OCI-LY3 (cell line): ENCODE data around the gene PCNX2.
"Not testable (repeated sequence)": the region's sequence is repeated elsewhere in the genome, so short reads cannot be mapped to it uniquely, and the experiment has no call there.

Experiments used
- H2AFZ ChIP-seq: fragments of 200-600, 300-600 bp; shearing (Covaris generic); 2 replicates; pipeline ENCODE4 v1.6.0; 2014; ENCODE audit warnings: antibody characterized with exemption, low read depth, low read length
- H3K27ac ChIP-seq: fragments of 200-600, 300-600 bp; sonication (generic); 2 replicates; pipeline ENCODE4 v1.5.1; 2014; ENCODE audit warnings: mild to moderate bottlenecking, low read length, moderate library complexity, mixed read lengths
- H3K27me3 ChIP-seq: fragments of 200-600, 300-600 bp; sonication (generic); 2 replicates; pipeline ENCODE4 v1.6.1; 2014; ENCODE audit warnings: low read depth, low read length, mixed read lengths
- H3K36me3 ChIP-seq: fragments of 200-600, 300-600 bp; sonication (generic); replicated peaks from 2 replicates; pipeline ENCODE3; 2014; ENCODE audit warnings: low read depth, low read length, mixed read lengths
- H3K4me1 ChIP-seq: fragments of 300-600, 200-600 bp; sonication (generic); 2 replicates; pipeline ENCODE4 v1.6.1; 2014; ENCODE audit warnings: low read length, mixed read lengths
- H3K4me2 ChIP-seq: fragments of 200-600, 300-600 bp; sonication (generic); 2 replicates; pipeline ENCODE4 v1.6.1; 2014; ENCODE audit warnings: low read length, mixed read lengths
- H3K4me3 ChIP-seq: fragments of 300-600, 200-600 bp; sonication (generic); 2 replicates; pipeline ENCODE4 v1.5.1; 2014; ENCODE audit warnings: antibody characterized with exemption, mild to moderate bottlenecking, low read length, moderate library complexity
- H3K79me2 ChIP-seq: fragments of 300-600, 200-600 bp; shearing (Covaris generic); 2 replicates; pipeline ENCODE4 v1.6.1; 2014; ENCODE audit warnings: mild to moderate bottlenecking, low read length, mixed read lengths
- H3K9ac ChIP-seq: fragments of 300-600, 200-600 bp; shearing (Covaris generic); 2 replicates; pipeline ENCODE4 v1.6.0; 2014; ENCODE audit warnings: mild to moderate bottlenecking, low read length, moderate library complexity
- H3K9me3 ChIP-seq: fragments of 200-600, 300-600 bp; shearing (Covaris generic); 2 replicates; pipeline ENCODE4 v1.6.1; 2014; ENCODE audit warnings: low read length, mixed read lengths; ENCODE audit not compliant: insufficient read depth
- H4K20me1 ChIP-seq: fragments of 200-600, 300-600 bp; sonication (generic); 2 replicates; pipeline ENCODE4 v1.6.1; 2016; ENCODE audit warnings: low read length, mixed read lengths; ENCODE audit not compliant: insufficient read depth
- CTCF ChIP-seq: fragments of 200-600, 300-600 bp; sonication (generic); IDR thresholded peaks from 2 replicates; pipeline ENCODE4 v1.5.1; 2014; ENCODE audit warnings: antibody characterized with exemption, low read length, low read depth
- EZH2phosphoT487 ChIP-seq: fragments of 200-600 bp; shearing (Covaris generic); IDR thresholded peaks from 2 replicates; pipeline ENCODE4 v1.6.1; 2018; ENCODE audit warnings: antibody characterized with exemption, mixed run types, low read depth

The PCNX2 gene

GRCh38 chr1:233180641-233181364, 114.7 kb downstream of the PCNX2 start:
- H3K27ac ChIP-seq: peak overlapping the region; percentile 51; the same call in 1 of the 2 replicates
- no peaks in the 10 kb centered on the region for H4K20me1 ChIP-seq
- peaks cover 29% of the 10 kb centered on the region for H3K36me3 ChIP-seq
- TF ChIP-seq CTCF (no peak), EZH2phosphoT487 (no peak)
- no peaks in the 10 kb centered on the region for H3K79me2 ChIP-seq
- no peak overlapping the region for H3K4me2 ChIP-seq
- H3K9ac ChIP-seq: no peak overlapping the region
- no peak overlapping the region for H2AFZ ChIP-seq
- H3K9me3 ChIP-seq: no peaks in the 10 kb centered on the region
- no peak overlapping the region for H3K4me3 ChIP-seq
- no peaks in the 10 kb centered on the region for H3K27me3 ChIP-seq
- peaks cover 15% of the 10 kb centered on the region for H3K4me1 ChIP-seq

- H2AFZ ChIP-seq, H3K27me3 ChIP-seq, H4K20me1 ChIP-seq, H3K4me2 ChIP-seq, H3K4me3 ChIP-seq, H3K9me3 ChIP-seq, H3K79me2 ChIP-seq, H3K9ac ChIP-seq: not testable (repeated sequence)
- H3K27ac ChIP-seq: peak overlapping the region; percentile 51
- peaks cover 29% of the 10 kb centered on the region for H3K36me3 ChIP-seq
- H3K4me1 ChIP-seq: peaks cover 15% of the 10 kb centered on the region
Measured at GRCh38 chr1:233179638-233180037, 115.9 kb downstream of the PCNX2 start.

DNA sequence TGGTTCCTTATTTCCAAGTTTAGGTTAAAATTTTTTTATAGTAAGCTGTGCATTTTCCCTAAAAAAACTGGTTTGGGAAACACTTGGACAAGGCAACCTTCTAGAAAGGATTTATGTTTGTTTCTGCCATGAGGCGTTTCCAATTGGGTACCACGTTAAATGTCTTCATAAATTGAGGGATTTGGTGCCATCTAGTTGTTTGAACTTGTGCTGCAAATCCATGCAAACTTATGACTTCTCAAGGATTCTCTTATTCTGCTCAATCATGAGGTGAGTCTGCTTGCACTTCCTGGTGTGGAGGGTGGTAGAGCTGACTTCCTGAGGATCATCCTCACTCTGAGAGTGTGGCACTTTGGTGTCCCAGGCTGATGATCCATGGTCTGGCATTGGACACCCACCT, 123.3 kb downstream of the PCNX2 start:
- H3K9ac ChIP-seq: no peak overlapping the region
- H3K36me3 ChIP-seq: peaks cover 20% of the 10 kb centered on the region
- H3K4me1 ChIP-seq: no peaks in the 10 kb centered on the region
- peaks cover 5% of the 10 kb centered on the region; the same call in 1 of the 2 replicates for H3K9me3 ChIP-seq
- no peak overlapping the region for H3K27ac ChIP-seq
- H4K20me1 ChIP-seq: no peaks in the 10 kb centered on the region
- no peak overlapping the region for H3K4me3 ChIP-seq
- no peaks in the 10 kb centered on the region for H3K27me3 ChIP-seq
- H2AFZ ChIP-seq: no peak overlapping the region
- H3K79me2 ChIP-seq: no peaks in the 10 kb centered on the region
- peak; percentile 31; the same call in 1 of the 2 replicates for TF ChIP-seq CTCF
- TF ChIP-seq EZH2phosphoT487: no peak
- H3K4me2 ChIP-seq: no peak overlapping the region

- H3K4me1 ChIP-seq: no peaks in the 10 kb centered on the region
- H2AFZ ChIP-seq: no peak overlapping the region
- H3K27ac ChIP-seq: no peak overlapping the region
- peaks cover 5% of the 10 kb centered on the region; the same call in 1 of the 2 replicates for H3K9me3 ChIP-seq
- no peak overlapping the region for H3K4me3 ChIP-seq
- no peak for TF ChIP-seq EZH2phosphoT487
- no peaks in the 10 kb centered on the region for H3K79me2 ChIP-seq
- H3K4me2 ChIP-seq: no peak overlapping the region
- peaks cover 16% of the 10 kb centered on the region for H3K36me3 ChIP-seq
- no peaks in the 10 kb centered on the region for H3K27me3 ChIP-seq
- H3K9ac ChIP-seq: no peak overlapping the region
- H4K20me1 ChIP-seq: no peaks in the 10 kb centered on the region
Measured at GRCh38 chr1:233170741-233171140, 124.8 kb downstream of the PCNX2 start.

DNA sequence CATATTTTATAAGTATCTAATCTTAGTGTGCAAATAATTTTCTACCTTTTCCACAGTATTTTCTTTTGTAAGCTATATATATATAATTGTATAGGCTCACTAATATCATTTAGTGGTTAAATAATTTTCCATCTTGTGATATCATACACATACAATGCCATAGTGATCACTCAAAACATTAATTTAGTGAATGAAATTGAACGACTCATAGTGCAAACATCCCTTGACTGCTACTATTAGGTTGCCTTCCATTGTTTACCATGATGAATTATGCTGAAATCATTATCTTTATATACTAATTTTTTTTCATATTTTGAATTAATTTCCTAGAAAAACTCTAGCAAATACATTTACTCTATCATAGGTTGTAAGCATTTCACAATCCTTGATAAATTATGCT, 127.1 kb downstream of the PCNX2 start:
- Histone ChIP-seq H3K79me2 (no peaks in the 10 kb centered on the region), H3K4me2 (no peak overlapping the region), H3K9me3 (peaks cover 11% of the 10 kb centered on the region; the same call in 1 of the 2 replicates), H3K27ac (no peak overlapping the region), H3K4me3 (no peak overlapping the region), H3K36me3 (peaks cover 22% of the 10 kb centered on the region), H4K20me1 (no peaks in the 10 kb centered on the region), H2AFZ (no peak overlapping the region), H3K4me1 (no peaks in the 10 kb centered on the region), H3K27me3 (no peaks in the 10 kb centered on the region), H3K9ac (no peak overlapping the region)
- TF ChIP-seq CTCF (no peak), EZH2phosphoT487 (no peak)
